NCI-H1092 treated with DMSO at 0.1 percent for 48 hours (cell line): ENCODE measurements around the gene TBC1D12.
"Not testable (repeated sequence)": the region's sequence is repeated elsewhere in the genome, so short reads cannot be mapped to it uniquely, and the experiment has no call there.

Source experiments
- DNase-seq: peaks from one replicate; lab custom pipeline; 2025; lab: John Stamatoyannopoulos, UW

TBC1D12 gene

DNA sequence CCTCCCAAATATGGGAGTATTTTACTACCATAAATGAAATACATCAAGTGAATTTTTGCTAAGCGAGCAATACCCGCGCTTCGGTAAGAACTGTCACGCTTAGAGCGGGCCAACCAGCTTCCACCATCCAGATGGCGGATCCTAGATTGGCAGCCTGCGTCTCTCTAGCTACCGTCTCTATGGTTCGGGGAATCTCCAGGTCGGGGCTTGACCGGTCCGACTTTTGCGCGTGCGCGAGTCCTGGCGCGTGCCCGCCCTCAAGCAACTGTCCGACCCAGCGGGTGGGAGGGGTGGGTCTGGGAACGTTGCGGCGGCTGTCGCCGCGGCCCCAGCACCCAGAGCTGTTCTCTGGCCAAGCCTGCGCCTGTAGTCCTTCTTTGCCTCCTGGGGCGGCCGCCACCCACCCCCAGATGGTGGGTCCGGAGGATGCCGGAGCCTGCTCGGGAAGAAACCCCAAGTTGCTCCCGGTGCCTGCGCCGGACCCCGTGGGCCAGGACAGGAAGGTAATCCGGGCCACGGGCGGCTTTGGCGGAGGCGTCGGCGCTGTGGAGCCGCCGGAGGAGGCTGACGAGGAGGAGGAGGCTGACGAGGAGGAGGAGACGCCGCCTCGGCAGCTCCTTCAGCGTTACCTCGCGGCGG is at the start of gene TBC1D12:
Gene TBC1D12, plus strand, starts transcription at position 338 of the 639 bp plus-strand sequence. Its CDS starts 73 bp downstream, at position 411.
- peak; percentile 91 for DNase-seq

DNA sequence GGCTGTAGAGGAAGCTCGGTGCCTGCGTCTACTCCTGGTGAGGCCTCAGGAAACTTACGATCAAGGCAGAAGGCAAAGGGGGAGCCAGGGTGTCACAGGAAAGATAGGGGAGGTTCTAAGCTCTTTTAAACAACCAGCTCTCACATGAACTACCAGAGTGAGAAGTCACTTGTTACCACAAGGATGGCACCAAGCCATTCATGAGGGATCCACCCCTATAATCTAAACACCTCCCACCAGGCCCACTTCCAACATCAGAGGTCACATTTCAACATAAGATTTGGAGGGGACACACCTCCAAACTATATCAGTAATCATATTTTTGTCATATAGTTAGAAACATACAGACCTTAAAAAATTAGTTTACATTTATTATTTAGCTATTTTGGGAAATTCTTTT is 49.0 kb upstream of the TBC1D12 start:
- DNase-seq = no peak

DNA sequence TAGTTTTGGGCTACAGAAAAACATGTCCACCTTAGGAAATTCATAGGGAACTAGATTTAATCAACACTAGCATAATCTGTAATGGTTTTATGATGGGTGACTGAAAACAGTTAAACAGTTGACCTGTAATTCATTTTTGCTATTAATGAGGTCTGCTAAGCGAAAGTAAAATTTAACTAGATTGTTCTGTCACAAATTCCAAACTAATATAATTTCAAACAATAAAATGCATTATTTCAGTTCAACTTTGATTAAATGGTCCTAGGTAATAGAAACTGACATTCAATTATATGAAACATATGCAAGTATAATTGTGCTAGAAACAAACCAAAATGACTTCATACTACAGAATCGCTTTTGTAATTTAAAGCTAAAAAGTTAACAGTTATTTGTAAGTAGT is 46.5 kb upstream of the TBC1D12 start:
- no peak for DNase-seq

DNA sequence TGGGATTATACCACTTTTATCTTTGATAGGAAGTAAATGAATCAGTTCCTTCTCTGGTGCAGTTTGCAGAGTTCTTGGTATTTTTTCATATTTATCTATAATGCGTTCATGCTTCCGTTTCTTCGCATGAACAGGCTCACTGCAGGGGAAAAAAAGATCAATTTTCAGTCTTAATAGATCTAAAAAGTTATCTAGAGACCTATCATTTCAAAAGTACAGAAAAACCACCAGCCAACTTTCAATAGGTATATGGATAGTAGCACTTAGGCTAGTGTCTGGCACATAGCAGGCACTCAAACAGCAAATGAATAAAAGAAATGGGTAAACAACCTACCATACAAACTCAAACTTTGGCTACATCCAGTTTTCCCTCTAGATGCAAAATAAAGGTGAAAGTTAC is 45.1 kb upstream of the TBC1D12 start:
- no peak for DNase-seq

DNA sequence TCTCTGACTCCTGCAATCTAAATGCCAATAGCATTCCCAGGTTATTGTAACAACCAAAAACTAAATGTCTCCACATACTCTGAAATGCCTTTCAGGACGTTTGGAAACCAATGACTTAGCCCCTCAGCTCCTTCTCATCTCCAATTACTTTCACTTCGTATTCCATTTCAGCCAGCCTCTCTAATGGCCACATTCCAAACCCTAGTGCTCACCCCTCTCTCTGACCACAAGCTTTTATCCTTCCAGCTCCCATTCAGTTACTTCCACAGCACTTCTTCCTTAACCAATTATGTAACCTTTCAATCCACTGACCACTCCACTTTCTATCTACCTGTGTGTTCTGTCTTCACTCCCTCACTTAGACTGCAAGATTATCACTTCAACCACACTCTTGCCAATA is 43.9 kb upstream of the TBC1D12 start:
- no peak for DNase-seq

DNA sequence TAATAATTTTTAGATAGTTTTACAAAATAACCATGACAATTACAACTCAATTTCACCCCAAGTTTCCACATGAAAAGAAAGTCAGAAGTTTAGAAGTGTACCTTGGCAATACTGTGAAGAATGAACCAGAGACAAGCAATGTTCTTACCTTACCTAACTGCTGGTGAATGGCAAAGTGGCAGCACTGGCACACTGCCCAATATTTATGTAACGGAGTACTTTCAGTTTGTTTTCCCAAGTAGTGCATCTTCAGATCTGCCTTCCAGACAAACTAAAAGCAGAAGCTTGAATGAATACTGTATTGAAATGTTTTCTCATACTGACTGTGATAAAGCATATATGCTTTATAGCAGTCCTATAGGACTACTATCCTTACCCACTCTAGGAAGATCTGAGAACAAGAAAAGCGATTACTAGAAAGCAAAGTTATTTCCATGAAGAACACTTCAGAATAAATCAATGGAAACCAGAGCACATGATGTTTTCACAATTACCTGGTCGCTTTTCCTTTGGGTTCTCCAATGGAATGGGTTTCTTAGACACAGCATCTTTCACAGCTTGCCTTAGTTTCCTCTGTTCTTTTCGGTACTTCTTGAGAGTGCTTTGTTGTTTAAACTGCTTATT is 41.1 kb upstream of the TBC1D12 start:
- no peak for DNase-seq

DNA sequence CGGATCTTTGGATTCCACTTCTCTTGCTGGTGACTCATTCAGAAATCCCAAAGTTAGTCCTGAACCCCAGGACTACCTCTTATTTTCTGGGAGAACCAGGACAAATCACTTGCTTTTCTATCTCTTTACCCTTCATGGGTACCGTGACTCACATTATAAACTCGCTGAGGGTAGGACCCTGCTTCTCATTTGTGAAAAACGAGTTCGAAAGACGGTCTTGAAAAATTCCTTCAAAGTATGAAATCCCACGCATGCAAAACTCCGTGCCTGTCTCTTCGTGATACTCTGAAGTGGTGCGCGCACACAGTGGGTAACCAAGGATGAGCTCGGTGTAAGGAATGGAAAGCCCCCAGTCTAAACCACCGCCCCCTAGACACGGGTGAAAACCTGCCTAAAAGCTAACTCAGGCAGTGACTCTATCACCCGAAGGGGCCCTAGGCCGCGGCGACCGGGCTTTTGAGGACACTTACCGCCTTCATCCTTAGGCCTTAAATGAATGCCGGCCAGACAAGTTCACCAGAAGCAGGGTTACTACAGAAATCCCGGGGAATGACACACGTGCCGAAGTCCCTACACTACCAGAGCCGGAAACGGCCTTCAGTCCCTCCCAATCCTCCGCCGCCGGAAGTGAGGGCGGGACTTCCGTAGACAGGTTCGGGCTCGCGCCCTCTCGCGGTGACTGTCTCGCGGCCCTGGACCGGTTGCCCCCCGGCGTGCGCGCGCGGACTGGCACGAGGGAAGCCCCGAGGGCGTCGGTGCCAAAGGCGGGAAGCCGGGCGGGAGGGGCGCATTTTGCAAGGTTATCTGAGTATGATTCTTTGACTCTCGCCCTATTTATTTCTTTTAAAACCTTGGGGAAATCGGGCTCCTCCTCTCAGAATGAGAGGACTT is 39.7 kb upstream of the TBC1D12 start, which contains the start of gene NOC3L:
Gene NOC3L, minus strand, starts transcription at position 580 of the 891 bp plus-strand sequence. Its CDS starts 101 bp downstream, at position 479.
- DNase-seq = peak; percentile 86

DNA sequence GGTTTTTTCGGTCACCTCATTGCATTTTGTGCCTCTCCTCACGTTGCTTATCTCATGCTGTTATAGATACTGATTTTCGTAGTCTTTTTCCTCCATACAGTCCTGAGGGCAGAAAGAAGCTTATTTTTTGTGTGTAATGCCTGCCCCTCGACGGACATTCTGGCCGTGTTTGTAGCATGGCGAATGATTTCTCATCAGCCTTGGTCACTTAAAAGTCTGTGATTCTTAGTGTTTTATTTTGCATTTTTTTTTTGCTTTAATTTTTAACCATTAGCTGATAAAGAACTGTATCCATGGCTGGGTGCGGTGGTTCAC is 39.1 kb upstream of the TBC1D12 start:
- no peak for DNase-seq

DNA sequence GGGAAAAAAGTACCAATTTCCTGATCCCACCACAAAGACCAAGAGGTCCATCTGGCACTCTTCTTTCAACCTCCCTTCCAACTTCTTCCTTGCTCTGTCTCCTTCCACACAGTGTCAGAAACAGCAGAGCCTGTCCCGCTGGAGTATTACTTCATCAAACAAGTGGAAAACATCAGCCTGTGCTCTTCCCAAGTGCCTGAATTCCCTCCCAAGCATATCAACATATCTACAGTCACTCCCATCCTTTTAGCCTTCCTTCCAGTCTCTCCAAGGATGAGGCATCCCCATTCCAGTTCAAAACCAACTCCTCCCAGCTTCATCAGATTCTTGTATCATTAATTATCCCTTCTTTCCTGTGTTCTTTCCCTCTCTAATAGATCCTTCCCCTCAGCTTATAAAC is 37.9 kb upstream of the TBC1D12 start:
- no peak for DNase-seq

DNA sequence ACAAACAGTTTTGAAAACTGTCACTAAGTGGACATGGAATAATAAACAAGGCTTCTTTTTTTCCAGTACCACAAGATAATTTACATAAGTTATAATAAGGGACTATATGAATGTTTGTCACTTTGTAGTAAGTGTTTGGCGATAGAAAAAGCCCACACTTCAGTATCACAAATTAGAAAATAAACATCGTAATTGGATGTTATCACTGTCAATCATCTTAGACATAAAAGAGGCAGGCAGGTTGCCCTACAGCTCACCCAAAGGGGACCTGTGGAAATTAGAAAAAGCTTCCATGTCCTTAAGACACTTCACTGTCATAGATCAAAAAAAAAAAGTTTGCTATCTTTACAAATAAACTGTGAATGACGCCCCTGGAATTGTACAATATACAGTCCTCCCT is 36.0 kb upstream of the TBC1D12 start:
- DNase-seq = no peak

DNA sequence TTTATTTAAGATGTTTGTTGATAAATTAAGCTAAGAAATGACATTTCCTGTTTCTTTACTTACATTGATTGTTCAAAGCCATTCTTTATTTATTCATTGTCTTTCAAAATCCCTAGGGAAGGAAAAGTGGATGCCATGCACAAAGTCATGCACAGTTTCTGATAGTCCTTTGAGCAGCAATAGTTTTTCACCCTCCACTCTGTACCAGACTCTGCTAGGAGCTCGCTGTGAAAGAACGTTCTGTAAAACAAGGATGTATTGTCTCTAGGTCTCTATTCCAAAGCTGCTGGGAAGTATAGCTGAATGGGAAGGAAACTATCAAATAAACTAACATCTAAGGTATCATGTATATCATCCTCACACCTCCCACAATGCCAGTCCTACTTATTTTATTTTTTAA is 31.8 kb upstream of the TBC1D12 start:
- DNase-seq = no peak

DNA sequence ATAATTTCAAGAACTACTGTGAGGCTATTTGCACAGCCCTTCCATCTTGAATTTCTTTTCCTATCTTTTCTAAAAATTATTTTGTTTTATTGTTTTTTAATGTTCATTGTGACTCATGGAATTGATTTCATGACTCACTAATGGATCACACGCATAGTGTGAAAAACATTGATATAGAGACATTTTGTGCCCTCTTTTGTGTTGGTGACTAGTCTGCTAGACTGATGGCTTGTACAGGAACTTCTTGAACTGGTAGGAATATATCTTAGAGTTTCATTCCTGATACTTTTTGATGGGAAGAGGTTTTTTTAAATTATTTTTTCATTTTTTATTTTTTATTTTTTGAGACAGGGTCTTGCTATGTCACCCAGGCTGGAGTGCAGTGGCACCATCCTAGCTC is 27.0 kb upstream of the TBC1D12 start:
- no peak for DNase-seq

DNA sequence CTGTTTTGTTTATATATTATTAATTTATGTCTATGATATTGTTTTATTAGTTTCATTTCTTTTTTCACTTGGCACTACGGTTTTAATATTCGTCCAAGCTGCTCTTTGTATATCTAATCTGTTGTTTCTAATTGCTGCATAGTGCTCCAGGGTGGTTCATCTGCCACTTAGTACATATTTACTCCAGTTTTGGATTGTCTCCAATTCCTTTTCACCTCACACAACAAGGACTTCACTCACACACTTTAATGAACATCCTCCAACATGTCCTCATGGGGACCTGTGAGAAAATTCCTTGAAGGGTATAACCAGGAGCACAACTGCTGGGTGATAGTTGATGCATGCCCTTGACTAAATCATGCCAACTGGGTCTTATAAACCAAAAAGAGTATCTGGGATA is 25.5 kb upstream of the TBC1D12 start:
- no peak for DNase-seq

DNA sequence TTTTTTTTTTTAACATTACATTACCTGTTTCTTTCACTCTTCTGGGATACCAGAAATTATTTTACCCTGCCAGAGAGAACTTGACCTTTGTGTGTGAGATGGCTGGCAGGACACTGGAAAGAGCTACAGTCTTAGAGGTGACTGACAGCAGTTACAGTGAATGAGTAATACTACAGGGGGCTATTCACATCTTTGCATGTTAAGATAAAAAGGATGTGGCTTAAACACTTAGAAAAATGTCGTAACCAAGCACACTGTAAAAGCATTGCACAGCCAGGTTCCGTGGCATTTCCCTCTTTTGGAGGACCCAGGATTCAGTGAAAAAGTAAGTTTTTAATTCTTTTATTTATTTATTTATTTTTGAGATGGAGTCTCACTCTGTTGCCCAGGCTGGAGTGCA is 18.8 kb upstream of the TBC1D12 start:
- DNase-seq = no peak

DNA sequence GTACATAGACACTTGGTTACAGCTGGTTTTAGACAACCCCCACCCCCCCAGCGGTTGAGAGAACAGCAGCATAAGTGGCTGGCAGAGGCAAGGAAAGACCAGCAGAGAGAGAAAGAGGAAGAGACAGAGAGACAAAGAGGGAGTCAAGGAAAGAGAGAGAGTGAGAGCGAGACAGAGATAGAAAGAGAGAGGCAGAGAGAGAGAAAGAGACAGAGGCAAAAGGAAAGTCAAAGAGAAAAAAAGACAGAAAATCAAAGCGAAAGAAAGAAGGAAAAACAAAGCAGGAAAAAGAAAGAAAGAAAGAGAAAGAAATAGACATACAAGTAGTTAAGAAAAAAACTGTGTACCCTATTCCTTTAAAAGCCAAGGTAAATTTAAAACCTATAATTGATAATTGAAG is 16.6 kb upstream of the TBC1D12 start:
- not testable (repeated sequence) for DNase-seq

DNA sequence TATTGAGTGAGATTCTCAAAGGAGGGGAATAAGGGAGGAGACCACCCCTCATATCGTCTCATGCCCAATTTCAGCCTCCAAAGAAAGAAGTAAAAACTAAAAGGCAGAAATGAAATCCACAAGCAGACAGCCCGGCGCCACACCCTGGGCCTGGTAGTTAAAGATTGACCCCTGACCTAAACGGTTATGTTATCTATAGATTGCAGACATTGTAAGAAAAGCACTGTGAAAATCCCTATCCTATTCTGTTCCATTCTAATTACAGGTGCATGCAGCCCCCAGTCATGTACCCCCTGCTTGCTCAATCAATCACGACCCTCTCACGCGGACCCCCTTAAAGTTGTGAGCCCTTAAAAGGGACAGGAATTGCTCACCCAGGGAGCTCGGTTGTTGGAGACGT is 10.2 kb upstream of the TBC1D12 start:
- not testable (repeated sequence) for DNase-seq

DNA sequence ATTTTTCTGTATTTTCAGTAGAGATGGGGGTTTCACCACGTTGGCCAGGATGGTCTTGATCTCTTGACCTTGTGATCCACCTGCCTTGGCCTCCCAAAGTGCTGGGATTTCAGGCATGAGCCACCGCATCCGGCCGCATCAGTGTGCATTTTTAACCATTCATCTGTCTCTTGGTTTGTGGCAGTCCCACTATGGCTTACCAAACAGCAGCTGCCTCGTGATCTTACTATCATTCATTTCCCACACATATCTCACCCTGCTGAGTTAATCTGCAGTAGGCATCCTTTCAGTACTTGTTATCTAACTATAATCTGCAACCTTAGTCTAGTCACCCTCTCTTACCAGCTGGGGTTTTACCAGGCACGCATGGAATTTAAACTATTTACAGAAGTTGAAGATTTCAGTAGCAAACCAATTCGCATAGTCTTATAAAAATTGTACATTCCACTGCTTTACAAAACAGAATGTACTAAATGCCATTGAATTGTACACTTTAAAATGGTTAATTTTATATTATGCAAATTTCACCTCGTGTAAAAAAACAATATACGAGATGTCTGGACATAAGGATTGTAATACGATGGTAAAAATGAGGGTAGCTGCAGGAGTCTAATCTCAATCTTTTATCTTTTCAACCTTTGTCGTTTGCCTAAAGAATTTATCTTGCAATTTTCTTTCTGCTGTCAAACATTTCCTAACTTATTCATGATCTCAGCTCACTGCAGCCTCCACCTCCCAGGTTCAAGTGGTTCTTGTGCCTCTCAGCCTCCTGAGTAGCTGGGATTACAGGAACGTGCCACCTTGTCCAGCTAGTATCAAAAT is 4.6 kb upstream of the TBC1D12 start:
- DNase-seq = no peak

DNA sequence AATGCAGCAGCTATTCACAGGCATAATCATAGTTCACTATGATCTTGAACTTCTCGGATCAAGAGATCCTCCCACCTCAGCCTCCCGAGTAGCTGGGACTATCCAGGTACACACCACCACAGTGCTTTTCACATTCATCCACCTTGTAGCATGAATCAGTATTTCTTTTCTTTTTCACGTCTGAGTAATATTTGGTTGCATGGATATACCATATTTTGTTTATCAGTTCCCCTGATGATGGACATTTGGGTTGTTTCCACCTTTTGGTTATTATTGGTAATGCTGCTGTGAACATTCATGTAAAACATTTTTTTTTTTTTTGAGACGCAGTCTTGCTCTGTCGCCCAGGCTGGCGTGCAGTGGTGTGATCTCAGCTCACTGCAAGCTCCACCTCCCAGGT is 3.6 kb upstream of the TBC1D12 start:
- no peak for DNase-seq

DNA sequence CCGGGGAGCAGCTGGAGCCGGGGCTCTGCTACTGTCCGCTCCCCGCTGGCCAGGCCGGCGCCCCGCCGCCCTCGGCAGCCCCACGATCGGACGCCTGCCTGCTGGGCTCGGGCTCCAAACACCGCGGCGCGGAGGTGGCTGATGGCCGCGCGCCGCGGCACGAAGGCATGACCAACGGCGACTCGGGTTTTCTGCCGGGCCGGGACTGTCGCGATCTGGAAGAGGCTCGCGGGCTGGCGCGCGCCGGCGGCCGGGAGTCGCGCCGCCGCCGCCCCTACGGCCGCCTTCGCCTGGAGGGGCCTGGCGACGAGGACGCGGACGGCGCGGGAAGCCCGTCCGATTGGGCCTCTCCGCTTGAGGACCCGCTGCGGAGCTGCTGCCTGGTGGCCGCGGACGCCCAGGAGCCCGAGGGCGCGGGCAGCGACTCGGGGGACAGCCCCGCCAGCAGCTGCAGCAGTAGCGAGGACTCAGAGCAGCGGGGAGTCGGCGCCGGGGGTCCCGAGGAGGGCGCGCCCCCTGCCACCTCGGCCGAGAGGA is 570 bp downstream of the TBC1D12 start:
- DNase-seq = peak; percentile 21

DNA sequence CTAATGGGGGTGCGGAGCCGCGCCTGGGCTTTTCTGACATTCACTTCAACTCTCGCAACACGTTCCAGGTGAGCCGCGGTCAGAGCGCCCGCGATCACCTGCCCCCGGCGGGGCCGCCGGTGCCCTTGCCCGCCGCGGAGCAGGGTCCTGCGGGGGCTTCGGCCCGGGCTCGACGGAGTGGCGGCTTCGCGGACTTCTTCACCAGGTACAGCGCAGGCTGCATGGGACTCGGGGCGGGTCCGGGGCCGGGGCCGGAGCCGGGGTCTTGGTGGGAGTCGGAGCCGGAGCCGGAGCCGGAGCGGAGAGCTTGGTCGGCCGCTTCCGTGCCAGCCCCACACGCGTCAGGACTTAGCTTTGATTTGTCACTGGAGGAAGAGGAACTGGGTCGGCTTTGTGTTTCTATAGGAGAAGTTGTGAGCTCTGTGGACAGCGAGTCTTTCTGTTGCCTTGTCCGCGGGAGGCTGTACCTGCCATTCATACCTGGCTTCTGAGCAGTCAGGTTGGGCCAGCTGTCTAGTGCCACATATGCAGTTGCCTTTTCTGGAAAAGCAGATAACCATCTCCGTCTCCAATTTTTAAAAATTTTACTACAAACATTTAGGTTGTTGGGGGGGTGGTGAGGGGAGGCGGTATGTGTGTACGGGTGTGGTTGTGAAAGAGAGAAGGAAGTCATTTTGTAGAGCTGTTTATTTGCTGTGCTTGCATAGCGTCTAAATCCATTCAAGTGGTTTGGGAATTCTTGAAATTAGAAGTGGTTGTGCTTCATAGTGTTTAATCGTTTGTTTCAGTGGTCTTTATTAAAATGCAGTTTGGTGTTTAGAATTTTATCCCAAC is 1.3 kb downstream of the TBC1D12 start:
- DNase-seq = peak; percentile 24

DNA sequence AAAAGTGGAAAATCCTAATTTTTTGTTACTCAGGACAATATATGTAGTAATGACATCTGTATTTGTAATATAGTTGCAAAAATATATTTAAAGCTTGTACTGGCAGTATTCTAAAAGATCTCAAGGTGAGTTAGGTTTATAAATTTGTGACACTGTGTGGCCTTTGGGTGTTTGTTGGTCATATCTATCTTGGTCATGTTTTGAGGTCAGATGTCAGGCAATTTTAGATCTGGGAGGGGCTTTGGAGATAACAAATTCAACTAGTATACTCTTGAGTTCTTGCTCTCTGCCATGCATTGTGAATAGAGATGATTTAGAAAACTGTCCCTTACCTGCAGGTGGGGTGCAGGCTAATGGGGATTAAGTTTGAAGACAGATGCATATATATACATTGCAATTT is 3.1 kb downstream of the TBC1D12 start:
- DNase-seq = no peak
